ENCODE measurements around the gene DIO1.

GRCh38 chr1:53909946-53910345 lies 16.0 kb downstream of the DIO1 start:
- no peak for TF ChIP-seq CTCF (IDR thresholded peaks at IDR 0.05; ENCODE audit: low read depth, low read length, poor library complexity, severe bottlenecking)
- TF ChIP-seq EZH2phosphoT487 (IDR thresholded peaks at IDR 0.05; ENCODE audit: borderline replicate concordance, low read length) = no peak

Measured in DOHH2 (cell line).